Hepatocyte (in vitro differentiated cells): Measurements from ENCODE around the gene ARPIN. TPM values are rescaled to one million over a fixed set of nuclear protein-coding genes. Genes with fewer than 3 reads are reported as not detected.
A peak's percentile ranks its signal among the peaks of the same experiment; 100 is the strongest.

Experiments used
- DNase-seq: peaks from one replicate; pipeline ENCODE4 v3.0.0-alpha.2; 2016; ENCODE audit warnings: low spot score
- H2AFZ ChIP-seq: fragments of 200-600 bp; sonication (generic); 2 replicates; pipeline ENCODE4 v1.6.0; 2016; ENCODE audit warnings: antibody characterized with exemption, mild to moderate bottlenecking
- H3K27ac ChIP-seq: fragments of 200-600 bp; sonication (generic); 2 replicates; pipeline ENCODE4 v1.5.1; 2016; ENCODE audit warnings: mild to moderate bottlenecking
- H3K27me3 ChIP-seq: fragments of 200-600 bp; sonication (generic); 2 replicates; pipeline ENCODE4 v1.6.1; 2016
- H3K36me3 ChIP-seq: fragments of 200-600 bp; sonication (generic); replicated peaks from 2 replicates; pipeline ENCODE4 v1.5.1; 2016; ENCODE audit warnings: low read depth; ENCODE audit not compliant: insufficient read depth
- H3K4me1 ChIP-seq: fragments of 200-600 bp; sonication (generic); 2 replicates; pipeline ENCODE4 v1.5.1; 2016; ENCODE audit warnings: mild to moderate bottlenecking, moderate library complexity; ENCODE audit not compliant: insufficient read depth
- H3K4me2 ChIP-seq: fragments of 200-600 bp; sonication (generic); 2 replicates; pipeline ENCODE4 v1.6.0; 2016
- H3K4me3 ChIP-seq: fragments of 200-600 bp; sonication (generic); 2 replicates; pipeline ENCODE4 v1.5.1; 2016; ENCODE audit warnings: mild to moderate bottlenecking
- H3K79me2 ChIP-seq: fragments of 200-600 bp; sonication (generic); 2 replicates; pipeline ENCODE4 v1.6.0; 2017; ENCODE audit warnings: mild to moderate bottlenecking
- H3K9me2 ChIP-seq: fragments of 200-600 bp; sonication (generic); replicated peaks from 2 replicates; pipeline ENCODE4 v1.6.0; 2017; ENCODE audit warnings: mild to moderate bottlenecking; ENCODE audit not compliant: insufficient read depth
- H3K9me3 ChIP-seq: fragments of 200-600 bp; sonication (generic); 2 replicates; pipeline ENCODE4 v1.5.1; 2016; ENCODE audit warnings: low read depth, mild to moderate bottlenecking
- H4K20me1 ChIP-seq: fragments of 200-600 bp; sonication (generic); 2 replicates; pipeline ENCODE4 v1.6.0; 2016; ENCODE audit warnings: mild to moderate bottlenecking; ENCODE audit not compliant: insufficient read depth, poor library complexity, severe bottlenecking
- EZH2 ChIP-seq: fragments of 200-600 bp; sonication (generic); IDR thresholded peaks from 2 replicates; pipeline ENCODE4 v1.6.1; 2016; ENCODE audit warnings: antibody characterized with exemption, mild to moderate bottlenecking, borderline replicate concordance
- EZH2phosphoT487 ChIP-seq: fragments of 200-600 bp; sonication (generic); IDR thresholded peaks from one replicate; pipeline ENCODE4 v1.6.1; 2018; ENCODE audit warnings: antibody characterized with exemption, mild to moderate bottlenecking, low read depth, moderate library complexity; ENCODE audit not compliant: unreplicated experiment, severe bottlenecking
- WGBS: methylation state at CpG from one replicate; pipeline ENCODE4 v1.1.6; 2016; ENCODE audit warnings: low lambda C conversion rate; ENCODE audit errors: missing lambda C conversion rate; 5-methylcytosine and 5-hydroxymethylcytosine counted together
- polyA plus RNA-seq: library from polyadenylated mRNA; unstranded; fragments of >200 nt; fragmentation: Nextera tagmentation; extraction: Ambion mirVana; gene quantifications from 2 replicates; pipeline ENCODE4 v1.2.1, GENCODE V29; 2016
- total RNA-seq: library from RNA; depleted of rRNA; stranded (reverse); fragments of >200 nt; gene quantifications from 2 replicates; pipeline ENCODE4 v1.2.3, GENCODE V29; 2014
- TF ChIP-seq, protein P1 (sequence below): fragments of 200-600 bp; sonication (generic); IDR thresholded peaks from 2 replicates; pipeline ENCODE4 v1.5.1; 2016; ENCODE audit warnings: antibody characterized with exemption, mild to moderate bottlenecking; ENCODE audit not compliant: poor library complexity

The ARPIN gene
- total and polyA plus RNA-seq, 2 experiments from 2014 or later = 3.8 to 6.8 TPM

DNA sequence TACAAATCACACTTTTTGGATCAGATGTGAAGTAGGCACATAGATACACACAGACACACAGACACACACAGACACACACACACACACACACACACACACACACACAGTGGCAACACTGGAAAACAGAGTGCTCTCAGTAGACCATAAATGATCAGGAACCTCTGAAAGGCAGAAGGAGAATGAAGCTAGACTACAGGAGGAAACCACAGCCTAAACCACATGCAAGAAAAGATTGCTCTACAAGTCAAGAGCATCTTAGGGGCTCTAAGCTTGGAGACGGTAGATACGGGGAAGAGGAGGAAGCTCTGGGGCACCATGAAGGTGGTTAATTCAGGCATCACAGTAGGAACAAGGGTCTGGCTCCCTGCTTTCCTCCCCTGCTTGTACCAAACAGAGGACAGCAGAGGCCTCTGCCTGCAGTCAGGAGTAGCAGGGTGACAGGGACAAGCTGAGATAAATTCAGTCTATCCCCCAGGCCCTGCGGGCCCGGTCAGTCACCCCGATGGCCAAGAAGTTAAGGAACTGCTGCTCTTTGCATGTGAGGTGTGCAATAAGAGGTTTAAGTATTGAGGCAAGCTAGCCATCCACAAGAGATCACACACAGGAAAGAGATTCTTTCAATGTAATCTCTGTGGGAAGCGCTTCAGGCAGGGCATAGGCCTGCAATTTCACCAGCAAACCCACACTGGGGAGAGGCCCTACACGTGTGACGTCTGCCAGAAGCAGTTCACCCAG is 23.5 kb upstream of the ARPIN start:
- H3K9me3 ChIP-seq = no peaks in the 10 kb centered on the region
- H3K36me3 ChIP-seq = no peaks in the 10 kb centered on the region
- TF ChIP-seq EZH2phosphoT487 (no peak), EZH2 (no peak)
- TF ChIP-seq, protein P1, sequence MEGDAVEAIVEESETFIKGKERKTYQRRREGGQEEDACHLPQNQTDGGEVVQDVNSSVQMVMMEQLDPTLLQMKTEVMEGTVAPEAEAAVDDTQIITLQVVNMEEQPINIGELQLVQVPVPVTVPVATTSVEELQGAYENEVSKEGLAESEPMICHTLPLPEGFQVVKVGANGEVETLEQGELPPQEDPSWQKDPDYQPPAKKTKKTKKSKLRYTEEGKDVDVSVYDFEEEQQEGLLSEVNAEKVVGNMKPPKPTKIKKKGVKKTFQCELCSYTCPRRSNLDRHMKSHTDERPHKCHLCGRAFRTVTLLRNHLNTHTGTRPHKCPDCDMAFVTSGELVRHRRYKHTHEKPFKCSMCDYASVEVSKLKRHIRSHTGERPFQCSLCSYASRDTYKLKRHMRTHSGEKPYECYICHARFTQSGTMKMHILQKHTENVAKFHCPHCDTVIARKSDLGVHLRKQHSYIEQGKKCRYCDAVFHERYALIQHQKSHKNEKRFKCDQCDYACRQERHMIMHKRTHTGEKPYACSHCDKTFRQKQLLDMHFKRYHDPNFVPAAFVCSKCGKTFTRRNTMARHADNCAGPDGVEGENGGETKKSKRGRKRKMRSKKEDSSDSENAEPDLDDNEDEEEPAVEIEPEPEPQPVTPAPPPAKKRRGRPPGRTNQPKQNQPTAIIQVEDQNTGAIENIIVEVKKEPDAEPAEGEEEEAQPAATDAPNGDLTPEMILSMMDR = no peak
- no peaks in the 10 kb centered on the region for H3K9me2 ChIP-seq
- H3K4me1 ChIP-seq = no peaks in the 10 kb centered on the region
- WGBS = 85% methylated on average over 8 of the region's 8 CpGs
- no peaks in the 10 kb centered on the region for H4K20me1 ChIP-seq
- no peaks in the 10 kb centered on the region for H3K27me3 ChIP-seq
- no peak overlapping the region for H3K27ac ChIP-seq
- H3K4me3 ChIP-seq = no peak overlapping the region
- no peak overlapping the region for H3K4me2 ChIP-seq
- DNase-seq = no peak
- no peaks in the 10 kb centered on the region for H3K79me2 ChIP-seq
- H2AFZ ChIP-seq = no peak overlapping the region

DNA sequence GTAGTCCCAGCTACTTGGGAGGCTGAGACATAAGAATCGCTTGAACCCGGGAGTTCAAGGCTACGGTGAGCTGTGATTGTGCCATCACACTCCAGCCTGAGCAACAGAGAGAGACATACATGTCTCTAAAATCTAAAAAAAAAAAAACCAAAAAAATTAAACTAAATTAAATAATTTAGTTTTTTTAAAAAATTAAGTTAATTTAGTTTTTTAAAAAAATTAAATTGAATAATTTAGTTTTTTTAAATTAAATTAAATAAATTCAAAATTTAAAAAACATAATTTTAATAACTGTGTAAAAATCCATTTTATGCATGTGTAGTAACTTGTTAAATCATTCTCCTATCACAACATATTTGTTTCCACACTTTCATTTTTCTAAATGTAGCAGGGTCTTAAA is 20.1 kb upstream of the ARPIN start:
- H3K36me3 ChIP-seq = no peaks in the 10 kb centered on the region
- no peak overlapping the region for H3K4me2 ChIP-seq
- no peak overlapping the region for H3K27ac ChIP-seq
- WGBS = 100% methylated on average over 3 of the region's 3 CpGs
- no peaks in the 10 kb centered on the region for H3K79me2 ChIP-seq
- no peaks in the 10 kb centered on the region for H3K9me2 ChIP-seq
- H4K20me1 ChIP-seq = no peaks in the 10 kb centered on the region
- H3K4me3 ChIP-seq = no peak overlapping the region
- TF ChIP-seq, protein P1 = no peak
- TF ChIP-seq EZH2 (no peak), EZH2phosphoT487 (no peak)
- H3K4me1 ChIP-seq = peaks cover 7% of the 10 kb centered on the region
- no peaks in the 10 kb centered on the region for H3K27me3 ChIP-seq
- no peak overlapping the region for H2AFZ ChIP-seq
- H3K9me3 ChIP-seq = no peaks in the 10 kb centered on the region
- no peak for DNase-seq

GRCh38 chr15:89928421-89928820 is 15.7 kb upstream of the ARPIN start:
- DNase-seq = no peak
- Histone ChIP-seq H3K4me3 (no peak overlapping the region), H4K20me1 (no peaks in the 10 kb centered on the region), H3K36me3 (no peaks in the 10 kb centered on the region), H3K4me1 (peaks cover 7% of the 10 kb centered on the region), H3K4me2 (peak overlapping the region; percentile 41), H3K9me3 (no peaks in the 10 kb centered on the region), H3K9me2 (no peaks in the 10 kb centered on the region), H3K27me3 (no peaks in the 10 kb centered on the region), H3K27ac (no peak overlapping the region), H2AFZ (no peak overlapping the region), H3K79me2 (no peaks in the 10 kb centered on the region)
- WGBS = 44% methylated on average over 4 of the region's 4 CpGs
- no peak for TF ChIP-seq EZH2
- no peak for TF ChIP-seq EZH2phosphoT487
- TF ChIP-seq, protein P1 = no peak
